ENCODE results near the gene RPP25L.

RPP25L gene

DNA sequence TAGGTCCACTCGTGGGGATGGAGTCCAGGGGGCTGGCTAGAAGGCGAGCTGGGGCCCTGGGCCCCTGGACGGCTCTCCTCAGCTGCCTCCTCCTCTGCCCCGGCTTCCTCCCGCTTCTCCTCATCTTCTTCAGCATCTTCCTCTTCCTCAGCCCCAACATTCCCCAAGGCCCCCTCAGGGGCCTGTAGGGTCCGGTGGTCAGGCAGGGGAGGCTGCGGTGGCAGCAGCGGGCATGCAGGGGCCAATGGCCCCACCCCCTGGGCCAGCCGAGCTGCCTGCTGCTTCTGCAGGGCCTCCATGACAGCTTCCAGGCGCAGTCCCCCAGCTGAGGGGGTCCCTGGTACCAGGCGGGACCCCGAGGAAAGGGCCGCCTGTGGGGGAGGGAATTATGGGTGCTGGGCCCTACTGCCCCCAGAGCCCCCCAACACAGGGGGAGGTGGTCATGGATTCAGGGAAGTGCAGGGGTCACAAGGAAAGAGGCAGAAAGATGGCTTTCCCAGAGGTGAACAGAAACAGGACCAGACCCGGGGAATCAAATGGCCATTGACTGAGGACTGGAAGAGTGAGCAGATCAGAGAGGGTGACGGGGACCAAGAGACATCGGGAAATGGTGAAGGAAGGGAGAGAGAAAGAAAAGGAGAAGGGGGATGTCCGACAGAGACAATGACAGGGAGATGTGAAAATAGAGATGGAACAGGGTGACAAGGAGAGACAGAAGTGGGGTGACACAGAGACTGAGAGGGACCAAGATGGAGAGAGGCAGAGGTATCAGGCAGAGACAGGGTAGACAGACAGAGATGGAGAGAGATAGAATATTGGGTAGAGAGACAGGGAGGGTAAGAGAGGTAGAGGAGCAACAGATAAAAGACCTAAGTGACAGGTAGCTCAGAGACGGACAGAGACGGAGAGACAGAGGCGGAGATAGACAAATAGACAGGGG is 16.1 kb upstream of the RPP25L start:
- Histone ChIP-seq H3K4me3 (ENCODE audit: low read length) (no peak overlapping the region), H3K27me3 (ENCODE audit: control insufficient read depth, insufficient read depth, low read length) (peaks cover 64% of the 10 kb centered on the region), H3K9me3 (ENCODE audit: control insufficient read depth, insufficient read depth, low read length) (no peaks in the 10 kb centered on the region), H3K27ac (ENCODE audit: low read length) (no peak overlapping the region), H3K36me3 (ENCODE audit: control insufficient read depth, insufficient read depth, low read length) (no peaks in the 10 kb centered on the region), H3K4me1 (ENCODE audit: control insufficient read depth, insufficient read depth, low read length) (no peaks in the 10 kb centered on the region)
- WGBS (ENCODE audit: insufficient coverage, insufficient read length) = no CpG with 5 or more reads among the region's 20 CpGs
- no peak for DNase-seq (ENCODE audit: low read depth, low spot score)

DNA sequence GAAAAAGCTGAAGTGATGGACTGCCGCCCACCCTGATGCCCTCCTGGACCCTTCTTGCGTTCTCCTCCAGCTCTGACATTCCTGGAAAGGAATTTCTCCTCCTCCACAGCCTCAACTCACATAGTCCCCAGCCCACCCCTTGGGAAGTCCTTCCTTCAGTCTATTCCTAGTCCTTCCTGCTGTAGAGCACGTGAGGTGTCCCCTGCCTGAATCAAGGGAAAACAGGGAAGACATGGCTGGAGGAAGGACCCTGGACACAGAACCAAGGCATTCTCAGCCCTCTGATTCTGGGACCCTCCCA is 13.2 kb upstream of the RPP25L start:
- H3K4me3 ChIP-seq (ENCODE audit: low read length) = no peak overlapping the region
- DNase-seq (ENCODE audit: low read depth, low spot score) = no peak
- H3K36me3 ChIP-seq (ENCODE audit: control insufficient read depth, insufficient read depth, low read length) = no peaks in the 10 kb centered on the region
- no peaks in the 10 kb centered on the region for H3K9me3 ChIP-seq (ENCODE audit: control insufficient read depth, insufficient read depth, low read length)
- no peaks in the 10 kb centered on the region for H3K4me1 ChIP-seq (ENCODE audit: control insufficient read depth, insufficient read depth, low read length)
- WGBS (ENCODE audit: insufficient coverage, insufficient read length) = no CpG with 5 or more reads among the region's 3 CpGs
- no peak overlapping the region for H3K27ac ChIP-seq (ENCODE audit: low read length)
- H3K27me3 ChIP-seq (ENCODE audit: control insufficient read depth, insufficient read depth, low read length) = peaks cover 52% of the 10 kb centered on the region

DNA sequence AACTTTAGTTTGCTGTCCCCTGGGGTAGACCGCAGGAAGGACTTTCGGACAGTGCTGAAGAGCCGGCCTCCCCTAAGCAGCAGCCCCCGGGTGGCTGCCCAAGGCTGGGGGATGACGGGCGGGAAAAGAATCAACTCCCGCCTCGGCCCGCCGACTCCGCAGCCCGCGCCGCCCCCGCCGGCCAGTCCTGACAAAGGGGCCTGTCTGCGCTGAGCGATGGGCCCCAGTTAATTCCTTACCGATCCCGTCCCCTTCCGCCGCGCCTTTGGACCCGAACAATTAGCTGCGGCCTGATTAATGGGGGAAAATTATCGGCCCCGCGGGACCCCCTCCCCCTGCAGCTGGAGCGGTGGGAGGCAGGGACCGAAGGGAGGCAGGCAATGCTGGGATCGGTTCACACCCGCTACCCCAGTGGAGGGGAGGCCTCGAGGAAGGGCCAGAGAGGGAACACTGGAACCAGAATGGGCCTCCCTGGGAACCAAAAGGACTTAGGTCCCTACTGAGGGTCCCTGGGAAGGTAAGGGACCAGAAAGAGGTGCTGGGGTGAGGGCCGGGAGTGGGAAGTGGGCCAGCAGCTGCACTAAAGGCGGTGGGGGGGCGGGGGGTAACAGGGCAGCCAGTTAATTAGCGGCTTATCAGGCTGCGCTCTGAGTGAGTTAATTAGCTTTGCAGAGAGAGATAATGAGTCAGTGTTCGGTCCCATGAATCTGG is 12.7 kb upstream of the RPP25L start:
- DNase-seq (ENCODE audit: low read depth, low spot score) = no peak
- Histone ChIP-seq H3K27ac (ENCODE audit: low read length) (no peak overlapping the region), H3K27me3 (ENCODE audit: control insufficient read depth, insufficient read depth, low read length) (peaks cover 48% of the 10 kb centered on the region), H3K9me3 (ENCODE audit: control insufficient read depth, insufficient read depth, low read length) (no peaks in the 10 kb centered on the region), H3K4me1 (ENCODE audit: control insufficient read depth, insufficient read depth, low read length) (no peaks in the 10 kb centered on the region), H3K4me3 (ENCODE audit: low read length) (peak overlapping the region; percentile 10; the same call in 1 of the 2 replicates), H3K36me3 (ENCODE audit: control insufficient read depth, insufficient read depth, low read length) (no peaks in the 10 kb centered on the region)
- WGBS (ENCODE audit: insufficient coverage, insufficient read length) = no CpG with 5 or more reads among the region's 39 CpGs

DNA sequence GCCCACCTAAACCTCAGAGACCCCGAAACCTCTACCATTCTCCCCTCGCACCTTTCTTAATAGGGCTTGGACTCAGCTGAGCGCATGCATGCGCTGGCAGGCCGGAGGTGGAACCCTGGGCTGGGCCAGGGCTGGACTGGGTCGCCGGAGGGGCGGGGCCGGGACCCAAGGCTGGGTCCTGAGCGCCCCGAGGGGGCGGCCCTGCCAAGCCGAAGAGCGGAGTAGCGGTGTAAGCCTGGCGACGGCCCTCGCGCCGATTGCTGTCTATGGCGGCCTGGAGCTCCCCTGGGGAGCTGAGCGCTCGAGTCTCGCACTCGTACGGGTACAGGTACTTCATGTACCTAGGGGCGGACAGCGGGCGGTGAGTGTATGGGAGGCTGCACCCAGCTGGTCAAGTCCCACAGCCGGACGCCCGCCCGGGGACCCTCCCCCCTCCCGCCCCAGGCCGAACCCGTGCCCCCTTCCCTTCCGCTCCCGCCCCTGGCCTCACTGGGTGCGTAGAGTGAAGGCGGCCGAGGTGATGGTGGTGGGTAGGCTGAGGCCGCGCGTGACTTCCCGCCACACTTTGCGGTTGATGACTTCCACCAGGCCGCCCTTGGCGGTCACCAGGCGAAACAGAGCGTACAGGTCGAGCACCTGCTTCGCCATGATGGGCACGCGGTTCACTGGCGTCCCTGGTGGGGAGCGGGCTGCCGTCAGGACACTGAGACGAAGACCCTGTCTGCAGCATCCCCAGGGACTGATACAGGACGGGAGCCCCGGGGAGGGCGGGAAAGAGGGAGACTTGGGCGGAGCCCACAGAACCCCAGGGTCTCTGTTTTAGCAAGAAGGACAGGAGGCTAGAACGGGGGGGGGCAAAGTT is 11.7 kb upstream of the RPP25L start:
- Histone ChIP-seq H3K4me3 (ENCODE audit: low read length) (no peak overlapping the region), H3K9me3 (ENCODE audit: control insufficient read depth, insufficient read depth, low read length) (no peaks in the 10 kb centered on the region), H3K27me3 (ENCODE audit: control insufficient read depth, insufficient read depth, low read length) (peaks cover 41% of the 10 kb centered on the region), H3K36me3 (ENCODE audit: control insufficient read depth, insufficient read depth, low read length) (no peaks in the 10 kb centered on the region), H3K4me1 (ENCODE audit: control insufficient read depth, insufficient read depth, low read length) (no peaks in the 10 kb centered on the region), H3K27ac (ENCODE audit: low read length) (no peak overlapping the region)
- no CpG with 5 or more reads among the region's 63 CpGs for WGBS (ENCODE audit: insufficient coverage, insufficient read length)
- no peak for DNase-seq (ENCODE audit: low read depth, low spot score)

DNA sequence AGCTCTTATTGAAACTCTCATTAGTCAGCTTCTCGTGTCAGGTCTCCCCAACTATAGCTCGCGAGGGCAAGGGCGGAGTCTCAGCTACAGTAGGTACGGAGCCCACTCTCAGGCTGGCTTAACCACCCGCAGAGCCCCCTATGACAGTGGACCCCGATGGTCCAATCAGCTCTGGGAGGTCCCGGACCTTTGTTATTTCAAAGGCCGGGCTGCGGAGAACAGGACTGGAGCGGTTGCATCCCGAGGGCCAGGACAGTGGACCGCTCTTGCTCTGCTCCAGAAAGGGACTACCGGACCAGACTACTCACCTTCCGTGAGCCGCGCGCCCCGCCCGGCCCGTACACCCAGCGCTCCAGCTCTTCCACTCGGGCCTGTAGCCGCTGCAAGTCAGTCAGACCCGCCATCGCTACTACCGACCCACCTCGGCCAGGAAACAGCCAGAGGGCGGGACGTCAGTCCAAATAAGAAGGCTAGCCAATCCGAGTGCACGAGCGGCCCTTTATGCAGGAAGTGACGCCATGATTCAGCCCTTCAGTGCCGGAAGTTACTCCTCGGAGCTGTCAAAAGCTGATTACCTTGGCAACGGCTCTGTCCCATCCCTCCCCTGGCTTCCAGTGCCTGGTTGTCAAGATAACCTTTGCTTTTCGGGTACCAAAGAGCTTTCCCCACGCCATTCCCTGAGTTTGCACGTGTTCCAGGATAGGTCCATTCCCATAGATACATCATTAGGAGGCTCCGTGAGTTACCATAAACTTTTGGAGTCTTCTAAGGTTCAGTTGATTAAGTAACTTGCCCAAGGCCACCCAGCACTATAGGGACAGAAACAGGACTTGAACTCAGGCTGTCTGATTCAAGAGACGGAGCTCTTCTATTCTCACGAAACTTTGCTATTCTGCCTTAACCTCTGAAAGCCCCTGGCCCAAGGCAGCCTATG is 8.4 kb upstream of the RPP25L start, which contains the start of gene DCTN3:
Gene DCTN3, minus strand, starts transcription at position 435 of the 934 bp plus-strand sequence. Its CDS starts 31 bp downstream, at position 404.
- Histone ChIP-seq H3K36me3 (ENCODE audit: control insufficient read depth, insufficient read depth, low read length) (no peaks in the 10 kb centered on the region), H3K9me3 (ENCODE audit: control insufficient read depth, insufficient read depth, low read length) (no peaks in the 10 kb centered on the region), H3K27ac (ENCODE audit: low read length) (no peak within 1 kb of the TSS), H3K4me3 (ENCODE audit: low read length) (peak within 1 kb of the TSS; percentile 54; the same call in 1 of the 2 replicates), H3K27me3 (ENCODE audit: control insufficient read depth, insufficient read depth, low read length) (peaks cover 11% of the 10 kb centered on the region; the same call in 1 of the 2 replicates), H3K4me1 (ENCODE audit: control insufficient read depth, insufficient read depth, low read length) (no peaks in the 10 kb centered on the region)
- no CpG with 5 or more reads among the region's 43 CpGs for WGBS (ENCODE audit: insufficient coverage, insufficient read length)
- peak; percentile 80 for DNase-seq (ENCODE audit: low read depth, low spot score)

GRCh38 chr9:34615132-34615531 is 3.2 kb upstream of the RPP25L start:
- Histone ChIP-seq H3K27me3 (ENCODE audit: control insufficient read depth, insufficient read depth, low read length) (no peaks in the 10 kb centered on the region), H3K4me3 (ENCODE audit: low read length) (no peak overlapping the region), H3K36me3 (ENCODE audit: control insufficient read depth, insufficient read depth, low read length) (no peaks in the 10 kb centered on the region), H3K4me1 (ENCODE audit: control insufficient read depth, insufficient read depth, low read length) (no peaks in the 10 kb centered on the region), H3K9me3 (ENCODE audit: control insufficient read depth, insufficient read depth, low read length) (no peaks in the 10 kb centered on the region), H3K27ac (ENCODE audit: low read length) (no peak overlapping the region)
- DNase-seq (ENCODE audit: low read depth, low spot score) = no peak
- WGBS (ENCODE audit: insufficient coverage, insufficient read length) = no CpG with 5 or more reads among the region's 2 CpGs

DNA sequence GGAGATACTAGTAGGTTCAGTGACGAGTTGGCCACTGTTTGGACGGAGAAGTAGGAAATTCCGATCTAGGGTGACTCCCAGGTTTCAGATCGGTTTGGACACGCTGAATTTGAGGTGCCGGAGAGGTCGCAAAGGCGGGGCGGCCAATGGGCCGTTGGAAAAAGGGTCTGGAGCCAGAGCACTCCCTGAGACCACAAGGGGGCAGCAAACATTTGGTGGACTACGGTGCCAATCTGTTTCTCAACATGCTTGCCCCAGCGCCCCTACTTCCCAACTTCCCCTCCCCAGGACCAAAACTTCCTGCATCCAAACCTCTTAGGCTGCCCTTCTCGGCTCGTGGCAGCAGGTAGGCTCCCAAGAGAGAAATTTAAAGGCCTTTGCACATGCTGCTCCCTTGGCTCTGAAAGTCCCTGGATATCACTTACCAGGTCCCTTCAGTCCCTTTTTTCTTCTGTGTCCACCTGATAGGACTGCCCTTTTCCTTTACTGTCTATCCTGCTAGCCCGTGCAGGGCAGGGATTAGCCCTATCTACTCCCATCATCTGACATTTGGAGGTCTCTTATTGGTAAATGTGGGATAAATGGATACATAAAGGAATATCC is 992 bp upstream of the RPP25L start:
- H3K4me3 ChIP-seq (ENCODE audit: low read length) = peak overlapping the region; percentile 65; the same call in 1 of the 2 replicates
- no CpG with 5 or more reads among the region's 15 CpGs for WGBS (ENCODE audit: insufficient coverage, insufficient read length)
- no peak for DNase-seq (ENCODE audit: low read depth, low spot score)
- no peaks in the 10 kb centered on the region for H3K27me3 ChIP-seq (ENCODE audit: control insufficient read depth, insufficient read depth, low read length)
- H3K36me3 ChIP-seq (ENCODE audit: control insufficient read depth, insufficient read depth, low read length) = no peaks in the 10 kb centered on the region
- H3K4me1 ChIP-seq (ENCODE audit: control insufficient read depth, insufficient read depth, low read length) = no peaks in the 10 kb centered on the region
- H3K27ac ChIP-seq (ENCODE audit: low read length) = no peak overlapping the region
- no peaks in the 10 kb centered on the region for H3K9me3 ChIP-seq (ENCODE audit: control insufficient read depth, insufficient read depth, low read length)

DNA sequence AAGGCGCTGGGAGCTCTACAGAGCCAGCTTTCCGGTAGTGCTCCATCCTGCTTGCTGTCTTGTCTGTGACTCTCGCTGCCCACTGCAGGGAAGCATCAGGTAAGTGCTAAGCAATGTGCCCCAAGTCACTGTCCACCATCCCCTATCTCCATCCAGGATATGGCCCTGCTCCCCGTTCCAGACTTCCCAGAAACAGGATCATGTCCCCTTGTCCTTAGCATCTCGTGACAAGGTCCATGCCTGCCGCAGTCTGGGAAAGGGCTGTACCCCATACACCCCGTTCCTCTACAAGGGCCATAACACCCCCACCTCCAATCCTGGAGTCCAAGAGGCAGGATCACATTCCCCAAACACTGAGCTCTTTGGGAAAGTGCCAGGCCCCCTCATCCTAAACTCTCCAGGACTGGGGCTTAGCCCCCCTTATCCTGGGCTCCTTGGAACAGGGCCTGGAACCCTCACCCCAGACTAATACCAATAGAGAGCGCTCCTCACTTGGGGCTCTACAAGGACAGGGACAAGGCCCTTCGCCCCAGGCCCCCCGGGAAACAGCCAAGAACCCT is 566 bp downstream of the RPP25L start:
- Histone ChIP-seq H3K9me3 (ENCODE audit: control insufficient read depth, insufficient read depth, low read length) (no peaks in the 10 kb centered on the region), H3K4me3 (ENCODE audit: low read length) (peak overlapping the region; percentile 50; the same call in 1 of the 2 replicates), H3K36me3 (ENCODE audit: control insufficient read depth, insufficient read depth, low read length) (no peaks in the 10 kb centered on the region), H3K27ac (ENCODE audit: low read length) (no peak overlapping the region), H3K27me3 (ENCODE audit: control insufficient read depth, insufficient read depth, low read length) (no peaks in the 10 kb centered on the region), H3K4me1 (ENCODE audit: control insufficient read depth, insufficient read depth, low read length) (no peaks in the 10 kb centered on the region)
- no CpG with 5 or more reads among the region's 10 CpGs for WGBS (ENCODE audit: insufficient coverage, insufficient read length)
- DNase-seq (ENCODE audit: low read depth, low spot score) = no peak

Data from iPS DF 6.9 (cell line).